SH-SY5Y (cell line): Measurements from ENCODE around the gene RUNDC3A.

Source experiments
- GATA2 ChIP-seq: IDR thresholded peaks from 2 replicates; pipeline ENCODE4 v1.6.1; 2011; ENCODE audit warnings: mild to moderate bottlenecking, low read depth, low read length
- GATA3 ChIP-seq: IDR thresholded peaks from 2 replicates; pipeline ENCODE4 v1.6.1; 2011; ENCODE audit warnings: low read depth, mild to moderate bottlenecking, low read length, moderate library complexity

DNA sequence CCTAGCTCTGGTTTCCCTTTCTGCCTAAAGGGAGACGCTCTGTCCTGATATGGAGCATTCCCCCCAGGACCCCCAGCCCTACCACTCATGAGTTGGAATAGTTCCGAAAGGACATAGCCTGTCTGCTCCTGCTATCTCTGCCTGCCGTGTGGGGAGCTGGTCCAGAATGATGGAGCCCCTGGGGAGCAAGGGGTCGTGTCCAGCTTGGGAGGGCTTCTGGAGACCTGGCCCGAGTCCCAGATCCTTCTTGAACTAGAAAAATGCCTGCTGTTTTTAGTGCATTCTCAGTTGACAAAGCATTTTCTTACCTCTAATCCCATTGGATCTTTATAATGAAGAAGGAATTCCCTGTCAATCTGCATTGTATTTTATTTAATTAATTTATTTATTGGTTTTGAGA, 27.6 kb downstream of the RUNDC3A start:
- TF ChIP-seq GATA3 (no peak), GATA2 (no peak)
